Dermis microvascular lymphatic vessel endothelial cell (primary cell): Measurements from ENCODE around the gene TRIM56. TPM values are rescaled to one million over a fixed set of nuclear protein-coding genes. Genes with fewer than 3 reads are reported as not detected.
A peak's percentile ranks its signal among the peaks of the same experiment; 100 is the strongest.
"Not testable (repeated sequence)": the region's sequence is repeated elsewhere in the genome, so short reads cannot be mapped to it uniquely, and the experiment has no call there.

Experiments
- DNase-seq, 2 donors: peaks; one replicate each; pipeline versions ENCODE4 v3.0.0 to v3.0.0-alpha.2; 2010; ENCODE audit warnings: low read depth in 2 of 2
- total RNA-seq: library from RNA; depleted of rRNA; stranded (reverse); fragments of >200 nt; gene quantifications from 2 replicates; pipeline ENCODE4 v1.2.1, GENCODE V29; 2014

The TRIM56 gene
- total RNA-seq, 1 donor from 2014 or later = 8.9 TPM

DNA sequence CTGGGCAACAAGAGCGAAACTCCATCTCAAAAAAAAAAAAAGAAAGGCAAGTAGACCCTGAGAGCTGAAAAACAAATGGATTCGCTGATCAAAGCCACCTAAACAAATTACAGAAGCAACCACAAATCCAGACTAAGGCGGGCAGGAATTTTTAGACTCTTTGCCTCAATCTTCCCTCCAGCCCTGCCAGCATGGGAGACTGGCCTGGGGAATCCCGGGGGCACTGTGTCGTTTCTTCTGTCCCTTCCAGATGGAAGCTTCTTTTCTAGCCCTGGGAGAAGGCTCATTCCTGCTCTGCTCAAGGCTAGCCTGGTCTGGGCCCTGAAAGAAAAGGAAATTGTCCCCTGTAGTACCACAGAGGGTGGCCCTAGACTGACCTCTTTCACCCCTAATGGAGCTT is 26.0 kb downstream of the TRIM56 start:
- DNase-seq = no peak

GRCh38 chr7:101112233-101112632 is 27.0 kb downstream of the TRIM56 start:
- DNase-seq = peak; percentile 81 to 99

GRCh38 chr7:101113140-101113539 is 27.9 kb downstream of the TRIM56 start:
- DNase-seq = not testable (repeated sequence)

DNA sequence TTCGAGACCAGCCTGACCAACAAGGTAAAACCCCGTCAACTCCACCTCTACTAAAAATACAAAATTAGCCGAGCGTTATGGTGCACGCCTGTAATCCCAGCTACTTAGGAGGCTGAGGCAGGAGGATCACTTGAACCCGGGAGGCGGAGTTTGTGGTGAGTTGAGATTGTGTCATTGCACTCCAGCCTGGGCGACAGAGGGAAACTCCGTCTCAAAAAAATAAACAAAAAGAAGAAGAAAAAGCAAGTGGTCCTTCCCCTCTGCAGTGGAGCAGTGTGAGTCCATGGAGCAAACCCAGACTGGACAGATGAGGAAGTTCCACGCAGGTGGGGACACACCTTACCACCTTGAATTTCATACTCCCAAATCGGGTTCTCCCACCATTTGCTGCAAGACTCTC is 28.6 kb downstream of the TRIM56 start:
- DNase-seq = no peak

DNA sequence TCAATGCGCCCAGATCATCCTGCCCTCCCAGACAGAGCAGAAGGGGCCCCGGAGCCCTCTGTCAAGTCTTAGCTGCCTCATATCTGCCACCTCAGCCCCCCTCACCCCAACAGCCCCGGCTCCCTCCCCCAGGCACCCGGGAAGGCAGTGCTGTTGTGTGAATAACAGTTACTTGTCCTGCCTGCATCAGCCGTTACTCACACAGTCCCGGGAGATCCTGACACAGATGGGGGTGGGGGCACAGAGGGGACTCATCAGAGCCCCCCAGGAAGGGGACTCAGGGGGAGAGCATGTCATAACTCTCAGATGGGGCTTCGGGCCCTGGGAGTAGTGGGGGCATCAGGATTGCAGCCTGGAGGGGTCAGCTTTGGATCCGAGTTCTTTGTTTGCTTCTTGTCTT is 29.2 kb downstream of the TRIM56 start:
- DNase-seq = no peak

GRCh38 chr7:101115215-101115614 is 29.9 kb downstream of the TRIM56 start:
- DNase-seq = no peak

DNA sequence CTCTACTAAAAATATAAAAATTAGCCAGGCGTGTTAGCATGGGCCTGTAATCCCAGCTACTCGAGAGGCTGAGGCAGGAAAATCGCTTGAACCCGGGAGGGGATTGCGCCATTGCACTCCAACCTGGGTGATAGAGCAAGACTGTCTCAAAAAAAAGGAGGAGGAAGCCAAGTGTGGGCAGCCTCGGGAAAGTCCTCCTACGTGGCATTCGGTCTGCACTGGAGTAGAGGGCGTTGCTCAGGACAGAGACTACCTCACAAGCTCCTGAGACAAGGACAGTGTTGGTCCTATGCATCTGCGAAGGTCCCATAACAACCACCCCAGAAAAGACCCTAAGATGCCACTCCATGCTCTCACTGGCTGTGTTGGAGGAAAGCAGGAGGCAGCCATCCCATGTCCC is 31.6 kb downstream of the TRIM56 start:
- DNase-seq = no peak

- no peak for DNase-seq
These were observed 33.6 kb downstream of the TRIM56 start for GRCh38 chr7:101118856-101119255.

DNA sequence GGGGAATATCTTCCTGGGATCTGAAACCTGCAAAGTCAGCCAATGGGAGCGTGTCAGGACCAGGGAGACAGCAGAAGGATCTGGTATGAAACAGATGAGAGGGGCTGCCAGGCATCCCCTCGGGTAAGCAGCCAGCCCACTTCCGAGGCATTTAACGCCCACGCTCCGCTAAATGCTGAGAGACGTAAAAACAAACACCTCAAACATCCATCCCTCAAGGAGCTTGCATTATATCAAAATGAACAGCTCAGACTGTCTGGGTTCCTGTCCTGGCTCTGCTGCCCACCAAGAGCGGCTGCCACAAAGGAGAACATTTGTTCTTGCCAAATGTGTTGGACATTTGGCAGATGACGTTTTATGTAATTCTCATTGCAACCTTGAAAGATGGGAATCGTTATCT is 34.6 kb downstream of the TRIM56 start:
- no peak for DNase-seq

DNA sequence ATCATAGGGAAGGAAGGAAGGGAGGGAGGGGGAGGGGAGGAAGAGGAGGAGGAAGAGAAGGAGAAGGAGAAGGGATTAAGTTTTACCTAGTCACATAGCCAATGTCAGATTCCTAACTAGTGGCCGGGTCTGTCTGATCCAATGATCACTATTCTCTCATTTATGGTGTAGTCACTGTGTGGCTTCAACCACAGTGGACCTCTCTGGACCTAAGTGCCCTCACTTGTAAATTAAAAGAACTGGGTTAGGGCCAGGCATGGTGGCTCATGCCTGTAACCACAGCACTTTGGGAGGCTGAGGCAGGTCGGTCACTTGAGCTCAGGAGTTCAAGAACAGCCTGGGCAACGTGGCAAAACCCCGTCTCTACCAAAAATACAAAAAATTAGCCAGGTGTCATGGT is 35.0 kb downstream of the TRIM56 start:
- DNase-seq = no peak

GRCh38 chr7:101121631-101121990 is 36.3 kb downstream of the TRIM56 start:
- DNase-seq = not testable (repeated sequence)

GRCh38 chr7:101121991-101122932 is 37.0 kb downstream of the TRIM56 start:
- DNase-seq = peak; percentile 74 to 98

DNA sequence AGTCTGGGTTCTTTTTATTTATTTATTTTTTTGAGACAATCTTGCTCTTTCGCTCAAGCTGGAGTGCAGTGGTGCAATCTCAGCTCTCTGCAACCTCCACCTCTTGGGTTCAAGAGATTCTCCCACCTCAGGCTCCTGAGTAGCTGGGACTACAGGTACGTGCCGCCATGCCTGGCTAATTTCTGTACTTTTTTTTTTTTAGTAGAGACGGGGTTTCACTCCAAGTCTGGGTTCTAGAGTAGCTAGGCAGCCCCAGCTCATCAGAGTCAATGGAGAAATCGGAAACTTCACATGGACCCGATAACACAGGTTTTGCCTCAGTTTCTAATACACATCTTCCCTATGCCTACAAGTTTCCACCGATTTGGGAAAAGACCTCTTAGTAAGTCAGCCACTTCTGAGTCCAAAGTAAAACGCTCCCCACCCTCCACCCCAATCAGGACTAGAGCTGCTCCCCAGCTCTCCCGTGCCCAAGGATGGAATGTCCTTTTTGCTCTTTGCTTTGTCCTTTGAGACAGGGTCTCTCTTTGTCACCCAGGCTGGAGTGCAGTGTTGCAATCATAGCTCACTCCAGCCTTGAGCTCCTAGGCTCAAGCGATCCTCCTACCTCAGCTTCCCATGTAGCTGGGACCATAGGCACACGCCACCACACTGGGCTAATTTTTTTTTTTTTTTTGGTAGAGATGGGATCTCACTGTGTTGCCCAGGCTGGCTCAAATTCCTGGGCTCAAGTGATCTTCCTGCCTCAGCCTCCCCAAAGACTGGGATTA is 37.8 kb downstream of the TRIM56 start:
- DNase-seq = no peak

GRCh38 chr7:101123703-101124068 is 38.4 kb downstream of the TRIM56 start:
- DNase-seq = no peak

- DNase-seq = peak; percentile 89 to 91
These were observed 39.2 kb downstream of the TRIM56 start for GRCh38 chr7:101124376-101125056.

- DNase-seq = peak in 1 of 2 donors; percentile 97
These were observed 40.8 kb downstream of the TRIM56 start for GRCh38 chr7:101125989-101126650.

- peak; percentile 98 to 100 for DNase-seq
These were observed 41.6 kb downstream of the TRIM56 start, which contains the start of gene SERPINE1 for GRCh38 chr7:101126651-101127459. Gene SERPINE1, plus strand, starts transcription at chr7:101127104. Its CDS starts 1,290 bp downstream, at chr7:101128394.

DNA sequence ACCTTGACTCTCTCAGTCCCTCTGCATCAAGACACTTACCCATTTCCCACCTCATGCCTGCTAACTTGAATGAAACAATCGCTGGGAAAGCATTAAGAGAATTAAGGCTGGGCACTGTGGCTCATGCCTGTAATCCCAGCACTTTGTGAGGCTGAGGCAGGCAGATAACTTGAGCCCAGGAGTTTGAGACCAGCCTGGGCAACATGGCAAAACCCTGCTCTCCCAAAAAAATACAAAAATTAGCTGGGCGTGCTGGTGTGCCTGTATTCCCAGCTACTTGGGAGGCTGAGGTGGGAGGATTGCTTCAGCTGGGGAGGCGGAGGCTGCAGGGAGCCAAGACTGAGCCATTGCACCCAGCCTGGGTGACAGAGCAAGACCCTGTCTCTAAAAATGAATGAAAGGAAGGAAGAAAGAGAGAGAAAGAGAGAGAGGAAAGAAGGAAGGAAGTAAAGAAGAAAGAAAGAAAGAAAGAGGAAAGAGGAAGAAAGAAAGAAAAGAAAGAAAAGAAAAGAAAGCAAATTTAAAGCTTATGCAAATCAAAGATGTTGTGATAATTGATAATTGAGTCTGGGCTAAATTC is 42.3 kb downstream of the TRIM56 start:
- no peak for DNase-seq

DNA sequence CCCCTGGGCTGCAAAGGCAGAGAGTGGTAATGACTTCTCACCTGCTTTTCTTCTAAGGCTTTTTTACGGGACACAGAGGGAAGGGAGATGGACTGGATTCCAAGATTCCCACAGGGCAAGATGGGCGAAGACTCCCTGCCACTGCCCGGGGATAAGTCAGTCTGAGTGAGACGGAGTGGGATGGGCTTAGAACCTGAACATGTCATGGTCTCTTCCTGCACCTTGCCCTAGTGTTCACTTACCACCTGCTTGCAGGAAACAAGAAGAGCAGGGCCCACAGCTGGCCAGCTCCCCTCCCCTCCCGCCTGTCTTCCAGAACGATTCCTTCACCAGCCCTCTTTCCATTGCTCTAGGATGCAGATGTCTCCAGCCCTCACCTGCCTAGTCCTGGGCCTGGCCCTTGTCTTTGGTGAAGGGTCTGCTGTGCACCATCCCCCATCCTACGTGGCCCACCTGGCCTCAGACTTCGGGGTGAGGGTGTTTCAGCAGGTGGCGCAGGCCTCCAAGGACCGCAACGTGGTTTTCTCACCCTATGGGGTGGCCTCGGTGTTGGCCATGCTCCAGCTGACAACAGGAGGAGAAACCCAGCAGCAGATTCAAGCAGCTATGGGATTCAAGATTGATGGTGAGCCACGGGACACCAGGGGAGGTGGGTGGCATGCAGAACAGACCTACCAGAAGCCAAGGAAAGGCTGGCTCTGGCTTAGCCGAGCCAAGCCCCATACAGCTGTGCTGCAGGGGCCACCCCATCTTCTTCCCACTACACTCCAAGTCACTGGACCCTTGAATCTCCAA is 43.0 kb downstream of the TRIM56 start:
- DNase-seq = no peak
